GM12801 (cell line): ENCODE data around the gene C19orf44.

Experiments used
- TF ChIP-seq, protein P1 (sequence below): IDR thresholded peaks from one replicate; pipeline ENCODE4 v1.5.1; 2011; ENCODE audit warnings: control low read depth; ENCODE audit not compliant: insufficient read length; ENCODE audit errors: extremely low read depth

Gene C19orf44

DNA sequence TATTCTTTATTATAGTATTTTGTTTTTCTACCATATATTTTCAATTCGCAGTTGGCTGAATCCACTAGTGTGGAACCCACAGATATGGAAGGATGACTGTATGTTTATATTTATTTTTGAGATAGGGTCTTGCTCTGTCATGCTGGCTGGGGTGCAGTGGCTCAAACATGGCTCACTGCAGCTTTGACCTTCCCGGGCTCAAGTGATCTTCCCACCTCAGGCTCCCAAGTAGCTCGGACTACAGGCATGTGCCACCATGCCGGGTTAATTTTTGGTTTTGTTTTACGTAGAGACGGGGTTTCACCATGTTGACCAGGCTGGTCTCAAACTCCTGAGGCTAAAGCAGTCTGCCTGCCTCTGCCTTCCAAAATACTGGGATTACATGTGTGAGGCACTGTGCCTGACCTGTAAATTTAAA, 66.4 kb downstream of the C19orf44 start:
- TF ChIP-seq, protein P1, sequence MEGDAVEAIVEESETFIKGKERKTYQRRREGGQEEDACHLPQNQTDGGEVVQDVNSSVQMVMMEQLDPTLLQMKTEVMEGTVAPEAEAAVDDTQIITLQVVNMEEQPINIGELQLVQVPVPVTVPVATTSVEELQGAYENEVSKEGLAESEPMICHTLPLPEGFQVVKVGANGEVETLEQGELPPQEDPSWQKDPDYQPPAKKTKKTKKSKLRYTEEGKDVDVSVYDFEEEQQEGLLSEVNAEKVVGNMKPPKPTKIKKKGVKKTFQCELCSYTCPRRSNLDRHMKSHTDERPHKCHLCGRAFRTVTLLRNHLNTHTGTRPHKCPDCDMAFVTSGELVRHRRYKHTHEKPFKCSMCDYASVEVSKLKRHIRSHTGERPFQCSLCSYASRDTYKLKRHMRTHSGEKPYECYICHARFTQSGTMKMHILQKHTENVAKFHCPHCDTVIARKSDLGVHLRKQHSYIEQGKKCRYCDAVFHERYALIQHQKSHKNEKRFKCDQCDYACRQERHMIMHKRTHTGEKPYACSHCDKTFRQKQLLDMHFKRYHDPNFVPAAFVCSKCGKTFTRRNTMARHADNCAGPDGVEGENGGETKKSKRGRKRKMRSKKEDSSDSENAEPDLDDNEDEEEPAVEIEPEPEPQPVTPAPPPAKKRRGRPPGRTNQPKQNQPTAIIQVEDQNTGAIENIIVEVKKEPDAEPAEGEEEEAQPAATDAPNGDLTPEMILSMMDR = no peak

DNA sequence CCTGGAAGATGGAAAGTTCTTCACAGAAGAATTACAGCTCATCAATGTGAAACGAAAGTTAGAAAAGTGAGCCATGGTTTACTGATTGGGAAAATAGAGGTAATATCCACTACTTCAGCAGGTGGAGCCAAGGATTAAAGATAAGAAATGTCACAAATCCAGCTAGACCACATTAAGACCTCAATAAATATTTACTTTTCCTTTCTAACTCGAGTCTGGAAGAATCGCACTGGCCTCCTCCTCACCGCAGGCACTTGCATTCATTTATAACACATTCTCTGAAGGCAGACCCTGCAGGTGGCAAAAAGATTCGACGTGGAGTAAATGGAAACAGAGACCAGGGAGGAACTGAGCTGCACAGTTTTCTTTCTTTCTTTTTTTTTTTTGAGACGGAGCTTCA, 68.6 kb downstream of the C19orf44 start:
- TF ChIP-seq, protein P1 = no peak

DNA sequence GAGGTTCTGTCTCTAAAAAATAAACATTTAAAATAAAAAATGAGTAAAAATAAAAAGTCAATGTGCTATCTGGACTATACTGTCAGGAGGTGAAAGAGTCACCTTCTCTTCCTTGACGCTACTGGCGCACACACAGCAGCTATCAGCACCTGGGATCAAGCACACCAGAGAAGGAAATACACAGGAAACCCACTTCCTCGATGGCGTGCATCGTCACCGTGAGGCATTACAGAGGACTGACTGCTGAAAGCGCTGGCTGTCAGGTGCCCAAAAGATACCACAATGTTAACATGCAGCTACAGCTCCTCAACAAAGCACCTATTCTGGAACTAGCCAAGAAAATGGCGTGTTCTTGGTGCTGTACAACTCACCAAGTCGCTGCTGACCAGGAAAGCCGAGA, 70.0 kb downstream of the C19orf44 start:
- TF ChIP-seq, protein P1 = no peak

DNA sequence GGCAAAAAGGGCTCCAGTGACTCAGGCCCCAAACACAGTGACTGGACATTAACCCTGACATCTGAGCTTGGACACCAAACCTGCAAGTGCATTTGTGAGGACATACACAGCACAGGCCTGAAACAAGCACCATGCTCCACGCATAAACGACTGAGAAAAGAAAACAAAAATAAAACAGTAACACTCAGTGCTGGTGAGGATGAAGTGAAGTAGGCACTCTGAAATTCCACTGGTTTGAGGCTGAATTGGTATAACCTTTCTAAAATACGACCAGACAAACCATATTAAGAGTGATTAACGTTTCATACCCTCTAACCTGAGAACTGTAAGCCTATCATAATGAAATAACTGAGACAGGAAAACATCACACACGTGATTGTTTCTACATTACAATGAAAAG, 70.5 kb downstream of the C19orf44 start:
- TF ChIP-seq, protein P1 = no peak

DNA sequence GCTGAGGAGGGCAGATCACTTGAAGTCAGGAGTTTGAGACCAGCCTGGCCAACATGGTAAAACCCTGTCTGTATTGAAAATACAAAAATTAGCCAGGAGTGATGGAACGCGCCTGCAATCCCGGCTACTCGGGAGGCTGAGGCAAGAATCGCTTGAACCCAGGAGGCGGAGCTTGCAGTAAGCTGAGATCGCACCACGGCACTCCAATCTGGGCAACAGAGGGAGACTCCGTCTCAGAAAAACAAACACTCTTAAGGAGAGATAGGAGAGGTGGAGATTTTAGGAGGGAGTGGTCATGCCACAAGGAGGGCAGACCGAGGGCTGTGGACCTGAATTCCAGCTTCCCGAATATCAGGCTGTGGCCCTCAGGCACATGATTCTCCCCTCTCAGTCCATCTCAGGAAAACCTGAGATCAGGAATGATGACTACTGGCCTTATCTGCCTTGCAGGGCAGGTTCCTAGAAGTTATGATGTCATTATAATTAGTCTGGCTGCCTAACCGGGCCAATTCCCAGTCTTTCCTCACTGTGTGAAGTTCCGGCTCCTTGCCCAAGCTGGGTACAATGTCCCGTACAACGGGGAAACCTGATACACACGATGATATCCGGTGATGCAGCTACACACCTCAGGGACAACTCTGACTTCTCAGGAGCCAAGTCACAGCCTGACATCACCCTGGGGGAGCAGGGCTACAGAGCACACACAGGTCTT, 73.6 kb downstream of the C19orf44 start:
- TF ChIP-seq, protein P1 = no peak
